H9 (cell line): ENCODE data around the gene CLEC4C. TPM values are rescaled to one million over a fixed set of nuclear protein-coding genes. Genes with fewer than 3 reads are reported as not detected.

Experiments
- DNase-seq: peaks from one replicate; pipeline ENCODE4 v3.0.0-alpha.2; 2017
- H2AFZ ChIP-seq: one replicate; pipeline ENCODE4 v1.6.1; 2013; ENCODE audit warnings: mild to moderate bottlenecking, low read length, control low read depth, moderate library complexity
- H2AK5ac ChIP-seq: 2 replicates; pipeline ENCODE4 v1.6.1; 2013; ENCODE audit warnings: low read length, control low read depth, mixed read lengths; ENCODE audit not compliant: insufficient read length
- H2BK120ac ChIP-seq: one replicate; pipeline ENCODE4 v1.6.1; 2013; ENCODE audit warnings: low read depth, mild to moderate bottlenecking, low read length, control low read depth, inconsistent platforms; ENCODE audit not compliant: poor library complexity, severe bottlenecking
- H2BK12ac ChIP-seq: 2 replicates; pipeline ENCODE4 v1.6.1; 2013; ENCODE audit warnings: low read length, control low read depth, mixed read lengths, low read depth; ENCODE audit not compliant: insufficient read length
- H2BK15ac ChIP-seq: 2 replicates; pipeline ENCODE4 v1.6.1; 2013; ENCODE audit warnings: low read depth, low read length, control low read depth
- H2BK20ac ChIP-seq: one replicate; pipeline ENCODE4 v1.6.1; 2013; ENCODE audit warnings: low read depth, mild to moderate bottlenecking, low read length, control low read depth, inconsistent platforms; ENCODE audit not compliant: poor library complexity, severe bottlenecking
- H2BK5ac ChIP-seq: 2 replicates; pipeline ENCODE4 v1.6.1; 2013; ENCODE audit warnings: low read length, control low read depth, mixed read lengths; ENCODE audit not compliant: insufficient read length
- H3K14ac ChIP-seq: 2 replicates; pipeline ENCODE4 v1.6.1; 2013; ENCODE audit warnings: low read length, control low read depth; ENCODE audit not compliant: insufficient read depth
- H3K18ac ChIP-seq: 2 replicates; pipeline ENCODE4 v1.6.1; 2013; ENCODE audit warnings: low read depth, mild to moderate bottlenecking, mixed read lengths, low read length, control low read depth; ENCODE audit not compliant: insufficient read length
- H3K23ac ChIP-seq: 2 replicates; pipeline ENCODE4 v1.6.1; 2013; ENCODE audit warnings: low read length, control low read depth, mixed read lengths, low read depth; ENCODE audit not compliant: insufficient read length
- H3K23me2 ChIP-seq: 2 replicates; pipeline ENCODE4 v1.6.1; 2013; ENCODE audit warnings: low read depth, mild to moderate bottlenecking, mixed read lengths, low read length, control low read depth; ENCODE audit not compliant: insufficient read length, poor library complexity, severe bottlenecking
- H3K27ac ChIP-seq: 2 replicates; pipeline ENCODE4 v1.5.1; 2013; ENCODE audit warnings: low read length, control low read depth, mixed read lengths, low read depth; ENCODE audit not compliant: insufficient read length
- H3K27me3 ChIP-seq: 2 replicates; pipeline ENCODE4 v1.6.1; 2013; ENCODE audit warnings: low read length, control low read depth, inconsistent platforms; ENCODE audit not compliant: insufficient read depth
- H3K4ac ChIP-seq: 2 replicates; pipeline ENCODE4 v1.6.1; 2013; ENCODE audit warnings: low read depth, mild to moderate bottlenecking, control low read depth, inconsistent platforms, low read length, moderate library complexity
- H3K4me1 ChIP-seq: 2 replicates; pipeline ENCODE4 v1.6.1; 2013; ENCODE audit warnings: low read length, control low read depth, inconsistent platforms; ENCODE audit not compliant: insufficient read depth
- H3K4me2 ChIP-seq: 2 replicates; pipeline ENCODE4 v1.6.1; 2013; ENCODE audit warnings: low read length, control low read depth, mixed read lengths; ENCODE audit not compliant: insufficient read length, insufficient read depth
- H3K56ac ChIP-seq: 2 replicates; pipeline ENCODE4 v1.6.1; 2013; ENCODE audit warnings: low read depth, mild to moderate bottlenecking, mixed read lengths, low read length, control low read depth; ENCODE audit not compliant: insufficient read length
- H3K79me1 ChIP-seq: 2 replicates; pipeline ENCODE4 v1.6.1; 2013; ENCODE audit warnings: low read depth, mild to moderate bottlenecking, moderate library complexity, low read length, control low read depth, inconsistent platforms; ENCODE audit not compliant: insufficient read depth, poor library complexity, severe bottlenecking
- H3K79me2 ChIP-seq: 2 replicates; pipeline ENCODE4 v1.6.1; 2013; ENCODE audit warnings: low read length, control low read depth, inconsistent platforms; ENCODE audit not compliant: insufficient read depth
- H3K9ac ChIP-seq: 2 replicates; pipeline ENCODE4 v1.6.1; 2013; ENCODE audit warnings: low read length, control low read depth, mixed read lengths; ENCODE audit not compliant: insufficient read length; ENCODE audit errors: extremely low read depth
- H3K9me3 ChIP-seq: one replicate; pipeline ENCODE4 v1.6.1; 2013; ENCODE audit warnings: low read depth, low read length, inconsistent platforms; ENCODE audit not compliant: control insufficient read depth
- H3T11ph ChIP-seq: one replicate; pipeline ENCODE4 v1.6.1; 2013; ENCODE audit warnings: mild to moderate bottlenecking, low read length, control low read depth, inconsistent platforms
- H4K20me1 ChIP-seq: one replicate; pipeline ENCODE4 v1.6.1; 2013; ENCODE audit not compliant: control insufficient read depth, insufficient read length, insufficient read depth
- H4K5ac ChIP-seq: 2 replicates; pipeline ENCODE4 v1.6.1; 2013; ENCODE audit warnings: low read depth, mild to moderate bottlenecking, mixed read lengths, low read length, control low read depth; ENCODE audit not compliant: insufficient read length
- H4K8ac ChIP-seq: replicated peaks from 2 replicates; pipeline ENCODE4 v1.6.1; 2013; ENCODE audit warnings: low read length, control low read depth, mixed read lengths, low read depth; ENCODE audit not compliant: insufficient read length
- H4K91ac ChIP-seq: 2 replicates; pipeline ENCODE4 v1.6.1; 2013; ENCODE audit warnings: low read depth, mild to moderate bottlenecking, moderate library complexity, mixed read lengths, low read length, control low read depth; ENCODE audit not compliant: insufficient read length
- H3K27ac Mint-ChIP-seq, 3 experiments: 2 replicates in 2 of 3; 3 replicates in 1 of 3; pipeline ENCODE4 v1.8.0; 2020 to 2021; ENCODE audit warnings: mixed read lengths in 3 of 3, mild to moderate bottlenecking in 1 of 3, moderate library complexity in 1 of 3
- H3K27me3 Mint-ChIP-seq: 2 replicates; pipeline ENCODE4 v1.8.0; 2021; ENCODE audit warnings: low read depth, mild to moderate bottlenecking, moderate library complexity, mixed read lengths
- H3K36me3 Mint-ChIP-seq, 3 experiments: 2 replicates in 2 of 3; 3 replicates in 1 of 3; pipeline ENCODE4 v1.8.0; 2020 to 2021; ENCODE audit warnings: low read depth in 3 of 3, mixed read lengths in 3 of 3; ENCODE audit not compliant: insufficient read depth in 1 of 3
- H3K4me1 Mint-ChIP-seq, 2 experiments: 2 replicates each; pipeline ENCODE4 v1.8.0; 2020; ENCODE audit warnings: mixed read lengths in 2 of 2
- H3K4me3 Mint-ChIP-seq, 2 experiments: 2 replicates in 1 of 2; 3 replicates in 1 of 2; pipeline ENCODE4 v1.8.0; 2020 to 2021; ENCODE audit warnings: mild to moderate bottlenecking in 2 of 2, mixed read lengths in 2 of 2, moderate library complexity in 1 of 2
- H3K9me3 Mint-ChIP-seq, 2 experiments: 2 replicates in 1 of 2; 3 replicates in 1 of 2; pipeline ENCODE4 v1.8.0; 2020; ENCODE audit warnings: mild to moderate bottlenecking in 2 of 2, mixed read lengths in 2 of 2, moderate library complexity in 1 of 2
- WGBS: extraction: QIAGEN DNeasy Blood & Tissue Kit; methylation state at CpG from one replicate; pipeline ENCODE4 v1.1.7; 2013; ENCODE audit warnings: missing lambda C conversion rate, low lambda C conversion rate, mixed read lengths; ENCODE audit not compliant: insufficient read length; ENCODE audit errors: extremely low coverage; 5-methylcytosine and 5-hydroxymethylcytosine counted together
- total RNA-seq: library from RNA; stranded (reverse); gene quantifications from 2 replicates; pipeline ENCODE4 v1.2.1, GENCODE V29; 2021
- TF ChIP-seq, protein P1 (sequence below): fragments of 200-600 bp; sonication (generic); conservative IDR thresholded peaks from 3 replicates; pipeline ENCODE4 v1.8.0; 2021; ENCODE audit warnings: antibody characterized with exemption, mild to moderate bottlenecking

The CLEC4C gene
- total RNA-seq, 1 experiment from 2014 or later: 0.26 TPM

- H3K27ac Mint-ChIP-seq: peak overlapping the region in 2 of 3 experiments; percentile 51 to 65; a peak in 1 of 7 replicates
- H3T11ph ChIP-seq: no peak overlapping the region
- H3K27me3 ChIP-seq: no peaks in the 10 kb centered on the region
- peaks cover 13 to 15% of the 10 kb centered on the region in 2 experiments; a peak in 2 of 4 replicates for H3K4me1 Mint-ChIP-seq
- no peak overlapping the region for H2BK12ac ChIP-seq
- H3K23ac ChIP-seq: no peak overlapping the region
- WGBS: no CpG with 5 or more reads among the region's 6 CpGs
- H3K4me2 ChIP-seq: no peak overlapping the region
- no peak overlapping the region for H3K14ac ChIP-seq
- H4K5ac ChIP-seq: no peak overlapping the region
- no peak overlapping the region for H4K91ac ChIP-seq
- TF ChIP-seq, protein P1, sequence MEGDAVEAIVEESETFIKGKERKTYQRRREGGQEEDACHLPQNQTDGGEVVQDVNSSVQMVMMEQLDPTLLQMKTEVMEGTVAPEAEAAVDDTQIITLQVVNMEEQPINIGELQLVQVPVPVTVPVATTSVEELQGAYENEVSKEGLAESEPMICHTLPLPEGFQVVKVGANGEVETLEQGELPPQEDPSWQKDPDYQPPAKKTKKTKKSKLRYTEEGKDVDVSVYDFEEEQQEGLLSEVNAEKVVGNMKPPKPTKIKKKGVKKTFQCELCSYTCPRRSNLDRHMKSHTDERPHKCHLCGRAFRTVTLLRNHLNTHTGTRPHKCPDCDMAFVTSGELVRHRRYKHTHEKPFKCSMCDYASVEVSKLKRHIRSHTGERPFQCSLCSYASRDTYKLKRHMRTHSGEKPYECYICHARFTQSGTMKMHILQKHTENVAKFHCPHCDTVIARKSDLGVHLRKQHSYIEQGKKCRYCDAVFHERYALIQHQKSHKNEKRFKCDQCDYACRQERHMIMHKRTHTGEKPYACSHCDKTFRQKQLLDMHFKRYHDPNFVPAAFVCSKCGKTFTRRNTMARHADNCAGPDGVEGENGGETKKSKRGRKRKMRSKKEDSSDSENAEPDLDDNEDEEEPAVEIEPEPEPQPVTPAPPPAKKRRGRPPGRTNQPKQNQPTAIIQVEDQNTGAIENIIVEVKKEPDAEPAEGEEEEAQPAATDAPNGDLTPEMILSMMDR: no peak
- no peak for DNase-seq
- peak overlapping the region; percentile 61 for H2BK20ac ChIP-seq
- H3K79me1 ChIP-seq: no peaks in the 10 kb centered on the region
- peaks cover 0 to 9% (median 6%) of the 10 kb centered on the region in 3 experiments; a peak in 5 of 7 replicates for H3K36me3 Mint-ChIP-seq
- H3K4me1 ChIP-seq: no peaks in the 10 kb centered on the region
- no peaks in the 10 kb centered on the region for H3K9me3 ChIP-seq
- peaks cover 9 to 13% of the 10 kb centered on the region in 2 experiments; a peak in 4 of 5 replicates for H3K9me3 Mint-ChIP-seq
- no peak overlapping the region for H2BK5ac ChIP-seq
- no peaks in the 10 kb centered on the region for H3K23me2 ChIP-seq
- no peak overlapping the region for H3K18ac ChIP-seq
- H3K27me3 Mint-ChIP-seq: no peaks in the 10 kb centered on the region
- H3K4ac ChIP-seq: no peak overlapping the region
- H2BK15ac ChIP-seq: no peak overlapping the region
- no peak overlapping the region for H3K9ac ChIP-seq
- H4K8ac ChIP-seq: no peak overlapping the region
- H4K20me1 ChIP-seq: no peaks in the 10 kb centered on the region
- no peak overlapping the region for H2AK5ac ChIP-seq
- no peak overlapping the region for H3K4me3 Mint-ChIP-seq
- no peak overlapping the region for H3K56ac ChIP-seq
- H3K79me2 ChIP-seq: no peaks in the 10 kb centered on the region
- no peak overlapping the region for H2AFZ ChIP-seq
- no peak overlapping the region for H3K27ac ChIP-seq
- no peak overlapping the region for H2BK120ac ChIP-seq
Measured at GRCh38 chr12:7750350-7750749, 3.2 kb upstream of the CLEC4C start.
